H9 (cell line): Measurements from ENCODE around the gene TBC1D5. TPM values are rescaled to one million over a fixed set of nuclear protein-coding genes. Genes with fewer than 3 reads are reported as not detected.

Experiments
- DNase-seq: peaks from one replicate; pipeline ENCODE4 v3.0.0-alpha.2; 2017
- H2AFZ ChIP-seq: one replicate; pipeline ENCODE4 v1.6.1; 2013; ENCODE audit warnings: mild to moderate bottlenecking, low read length, control low read depth, moderate library complexity
- H2AK5ac ChIP-seq: 2 replicates; pipeline ENCODE4 v1.6.1; 2013; ENCODE audit warnings: low read length, control low read depth, mixed read lengths; ENCODE audit not compliant: insufficient read length
- H2BK120ac ChIP-seq: one replicate; pipeline ENCODE4 v1.6.1; 2013; ENCODE audit warnings: low read depth, mild to moderate bottlenecking, low read length, control low read depth, inconsistent platforms; ENCODE audit not compliant: poor library complexity, severe bottlenecking
- H2BK12ac ChIP-seq: 2 replicates; pipeline ENCODE4 v1.6.1; 2013; ENCODE audit warnings: low read length, control low read depth, mixed read lengths, low read depth; ENCODE audit not compliant: insufficient read length
- H2BK15ac ChIP-seq: 2 replicates; pipeline ENCODE4 v1.6.1; 2013; ENCODE audit warnings: low read depth, low read length, control low read depth
- H2BK20ac ChIP-seq: one replicate; pipeline ENCODE4 v1.6.1; 2013; ENCODE audit warnings: low read depth, mild to moderate bottlenecking, low read length, control low read depth, inconsistent platforms; ENCODE audit not compliant: poor library complexity, severe bottlenecking
- H2BK5ac ChIP-seq: 2 replicates; pipeline ENCODE4 v1.6.1; 2013; ENCODE audit warnings: low read length, control low read depth, mixed read lengths; ENCODE audit not compliant: insufficient read length
- H3K14ac ChIP-seq: 2 replicates; pipeline ENCODE4 v1.6.1; 2013; ENCODE audit warnings: low read length, control low read depth; ENCODE audit not compliant: insufficient read depth
- H3K18ac ChIP-seq: 2 replicates; pipeline ENCODE4 v1.6.1; 2013; ENCODE audit warnings: low read depth, mild to moderate bottlenecking, mixed read lengths, low read length, control low read depth; ENCODE audit not compliant: insufficient read length
- H3K23ac ChIP-seq: 2 replicates; pipeline ENCODE4 v1.6.1; 2013; ENCODE audit warnings: low read length, control low read depth, mixed read lengths, low read depth; ENCODE audit not compliant: insufficient read length
- H3K23me2 ChIP-seq: 2 replicates; pipeline ENCODE4 v1.6.1; 2013; ENCODE audit warnings: low read depth, mild to moderate bottlenecking, mixed read lengths, low read length, control low read depth; ENCODE audit not compliant: insufficient read length, poor library complexity, severe bottlenecking
- H3K27ac ChIP-seq: 2 replicates; pipeline ENCODE4 v1.5.1; 2013; ENCODE audit warnings: low read length, control low read depth, mixed read lengths, low read depth; ENCODE audit not compliant: insufficient read length
- H3K27me3 ChIP-seq: 2 replicates; pipeline ENCODE4 v1.6.1; 2013; ENCODE audit warnings: low read length, control low read depth, inconsistent platforms; ENCODE audit not compliant: insufficient read depth
- H3K4ac ChIP-seq: 2 replicates; pipeline ENCODE4 v1.6.1; 2013; ENCODE audit warnings: low read depth, mild to moderate bottlenecking, control low read depth, inconsistent platforms, low read length, moderate library complexity
- H3K4me1 ChIP-seq: 2 replicates; pipeline ENCODE4 v1.6.1; 2013; ENCODE audit warnings: low read length, control low read depth, inconsistent platforms; ENCODE audit not compliant: insufficient read depth
- H3K4me2 ChIP-seq: 2 replicates; pipeline ENCODE4 v1.6.1; 2013; ENCODE audit warnings: low read length, control low read depth, mixed read lengths; ENCODE audit not compliant: insufficient read length, insufficient read depth
- H3K56ac ChIP-seq: 2 replicates; pipeline ENCODE4 v1.6.1; 2013; ENCODE audit warnings: low read depth, mild to moderate bottlenecking, mixed read lengths, low read length, control low read depth; ENCODE audit not compliant: insufficient read length
- H3K79me1 ChIP-seq: 2 replicates; pipeline ENCODE4 v1.6.1; 2013; ENCODE audit warnings: low read depth, mild to moderate bottlenecking, moderate library complexity, low read length, control low read depth, inconsistent platforms; ENCODE audit not compliant: insufficient read depth, poor library complexity, severe bottlenecking
- H3K79me2 ChIP-seq: 2 replicates; pipeline ENCODE4 v1.6.1; 2013; ENCODE audit warnings: low read length, control low read depth, inconsistent platforms; ENCODE audit not compliant: insufficient read depth
- H3K9ac ChIP-seq: 2 replicates; pipeline ENCODE4 v1.6.1; 2013; ENCODE audit warnings: low read length, control low read depth, mixed read lengths; ENCODE audit not compliant: insufficient read length; ENCODE audit errors: extremely low read depth
- H3K9me3 ChIP-seq: one replicate; pipeline ENCODE4 v1.6.1; 2013; ENCODE audit warnings: low read depth, low read length, inconsistent platforms; ENCODE audit not compliant: control insufficient read depth
- H3T11ph ChIP-seq: one replicate; pipeline ENCODE4 v1.6.1; 2013; ENCODE audit warnings: mild to moderate bottlenecking, low read length, control low read depth, inconsistent platforms
- H4K20me1 ChIP-seq: one replicate; pipeline ENCODE4 v1.6.1; 2013; ENCODE audit not compliant: control insufficient read depth, insufficient read length, insufficient read depth
- H4K5ac ChIP-seq: 2 replicates; pipeline ENCODE4 v1.6.1; 2013; ENCODE audit warnings: low read depth, mild to moderate bottlenecking, mixed read lengths, low read length, control low read depth; ENCODE audit not compliant: insufficient read length
- H4K8ac ChIP-seq: replicated peaks from 2 replicates; pipeline ENCODE4 v1.6.1; 2013; ENCODE audit warnings: low read length, control low read depth, mixed read lengths, low read depth; ENCODE audit not compliant: insufficient read length
- H4K91ac ChIP-seq: 2 replicates; pipeline ENCODE4 v1.6.1; 2013; ENCODE audit warnings: low read depth, mild to moderate bottlenecking, moderate library complexity, mixed read lengths, low read length, control low read depth; ENCODE audit not compliant: insufficient read length
- H3K27ac Mint-ChIP-seq, 3 experiments: 2 replicates in 2 of 3; 3 replicates in 1 of 3; pipeline ENCODE4 v1.8.0; 2020 to 2021; ENCODE audit warnings: mixed read lengths in 3 of 3, mild to moderate bottlenecking in 1 of 3, moderate library complexity in 1 of 3
- H3K27me3 Mint-ChIP-seq: 2 replicates; pipeline ENCODE4 v1.8.0; 2021; ENCODE audit warnings: low read depth, mild to moderate bottlenecking, moderate library complexity, mixed read lengths
- H3K36me3 Mint-ChIP-seq, 3 experiments: 2 replicates in 2 of 3; 3 replicates in 1 of 3; pipeline ENCODE4 v1.8.0; 2020 to 2021; ENCODE audit warnings: low read depth in 3 of 3, mixed read lengths in 3 of 3; ENCODE audit not compliant: insufficient read depth in 1 of 3
- H3K4me1 Mint-ChIP-seq, 2 experiments: 2 replicates each; pipeline ENCODE4 v1.8.0; 2020; ENCODE audit warnings: mixed read lengths in 2 of 2
- H3K4me3 Mint-ChIP-seq, 2 experiments: 2 replicates in 1 of 2; 3 replicates in 1 of 2; pipeline ENCODE4 v1.8.0; 2020 to 2021; ENCODE audit warnings: mild to moderate bottlenecking in 2 of 2, mixed read lengths in 2 of 2, moderate library complexity in 1 of 2
- H3K9me3 Mint-ChIP-seq, 2 experiments: 2 replicates in 1 of 2; 3 replicates in 1 of 2; pipeline ENCODE4 v1.8.0; 2020; ENCODE audit warnings: mild to moderate bottlenecking in 2 of 2, mixed read lengths in 2 of 2, moderate library complexity in 1 of 2
- WGBS: extraction: QIAGEN DNeasy Blood & Tissue Kit; methylation state at CpG from one replicate; pipeline ENCODE4 v1.1.7; 2013; ENCODE audit warnings: missing lambda C conversion rate, low lambda C conversion rate, mixed read lengths; ENCODE audit not compliant: insufficient read length; ENCODE audit errors: extremely low coverage; 5-methylcytosine and 5-hydroxymethylcytosine counted together
- total RNA-seq: library from RNA; stranded (reverse); gene quantifications from 2 replicates; pipeline ENCODE4 v1.2.1, GENCODE V29; 2021
- TF ChIP-seq, protein P1 (sequence below): fragments of 200-600 bp; sonication (generic); conservative IDR thresholded peaks from 3 replicates; pipeline ENCODE4 v1.8.0; 2021; ENCODE audit warnings: antibody characterized with exemption, mild to moderate bottlenecking

The TBC1D5 gene
- total RNA-seq, 1 experiment from 2014 or later = 25.0 TPM

DNA sequence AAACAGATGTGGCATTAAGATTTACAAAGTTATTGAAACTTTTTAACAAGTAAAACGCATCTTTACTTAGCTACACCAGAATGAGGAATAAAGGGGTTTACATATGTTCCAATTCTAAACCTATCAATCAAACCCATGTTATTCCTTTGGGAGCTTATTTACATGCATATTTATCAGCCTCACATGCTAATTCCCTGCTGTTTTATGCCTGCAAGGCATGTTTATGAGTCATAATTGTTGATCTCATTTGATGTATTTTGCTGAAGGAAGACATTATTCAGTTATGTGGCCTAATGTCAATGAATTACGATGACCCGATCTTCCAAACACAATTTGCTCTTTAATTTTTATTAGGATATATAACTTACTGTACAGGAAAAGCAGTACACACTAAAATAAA lies 272.9 kb downstream of the TBC1D5 start:
- no peaks in the 10 kb centered on the region for H3K27me3 Mint-ChIP-seq
- no peaks in the 10 kb centered on the region for H3K79me2 ChIP-seq
- no peaks in the 10 kb centered on the region for H3K4me1 Mint-ChIP-seq
- no peak overlapping the region for H3K4me3 Mint-ChIP-seq
- H3K9ac ChIP-seq = no peak overlapping the region
- H2AFZ ChIP-seq = no peak overlapping the region
- H3K4me2 ChIP-seq = no peak overlapping the region
- no peak overlapping the region for H4K8ac ChIP-seq
- H3K4me1 ChIP-seq = no peaks in the 10 kb centered on the region
- H2BK20ac ChIP-seq = no peak overlapping the region
- H3K9me3 ChIP-seq = no peaks in the 10 kb centered on the region
- H3K36me3 Mint-ChIP-seq = no peaks in the 10 kb centered on the region
- no peak overlapping the region for H3K56ac ChIP-seq
- DNase-seq = no peak
- H3T11ph ChIP-seq = no peak overlapping the region
- no peak overlapping the region for H2BK12ac ChIP-seq
- no peak overlapping the region for H2AK5ac ChIP-seq
- no peak overlapping the region for H3K27ac Mint-ChIP-seq
- H3K9me3 Mint-ChIP-seq = no peaks in the 10 kb centered on the region
- H3K14ac ChIP-seq = no peak overlapping the region
- H3K18ac ChIP-seq = no peak overlapping the region
- no peaks in the 10 kb centered on the region for H4K20me1 ChIP-seq
- no peaks in the 10 kb centered on the region for H3K23me2 ChIP-seq
- H3K27me3 ChIP-seq = no peaks in the 10 kb centered on the region
- no peak overlapping the region for H2BK15ac ChIP-seq
- TF ChIP-seq, protein P1, sequence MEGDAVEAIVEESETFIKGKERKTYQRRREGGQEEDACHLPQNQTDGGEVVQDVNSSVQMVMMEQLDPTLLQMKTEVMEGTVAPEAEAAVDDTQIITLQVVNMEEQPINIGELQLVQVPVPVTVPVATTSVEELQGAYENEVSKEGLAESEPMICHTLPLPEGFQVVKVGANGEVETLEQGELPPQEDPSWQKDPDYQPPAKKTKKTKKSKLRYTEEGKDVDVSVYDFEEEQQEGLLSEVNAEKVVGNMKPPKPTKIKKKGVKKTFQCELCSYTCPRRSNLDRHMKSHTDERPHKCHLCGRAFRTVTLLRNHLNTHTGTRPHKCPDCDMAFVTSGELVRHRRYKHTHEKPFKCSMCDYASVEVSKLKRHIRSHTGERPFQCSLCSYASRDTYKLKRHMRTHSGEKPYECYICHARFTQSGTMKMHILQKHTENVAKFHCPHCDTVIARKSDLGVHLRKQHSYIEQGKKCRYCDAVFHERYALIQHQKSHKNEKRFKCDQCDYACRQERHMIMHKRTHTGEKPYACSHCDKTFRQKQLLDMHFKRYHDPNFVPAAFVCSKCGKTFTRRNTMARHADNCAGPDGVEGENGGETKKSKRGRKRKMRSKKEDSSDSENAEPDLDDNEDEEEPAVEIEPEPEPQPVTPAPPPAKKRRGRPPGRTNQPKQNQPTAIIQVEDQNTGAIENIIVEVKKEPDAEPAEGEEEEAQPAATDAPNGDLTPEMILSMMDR = no peak
- no peak overlapping the region for H2BK5ac ChIP-seq
- no peak overlapping the region for H4K5ac ChIP-seq
- H4K91ac ChIP-seq = no peak overlapping the region
- H3K79me1 ChIP-seq = no peaks in the 10 kb centered on the region
- whole genome bisulfite sequencing = no CpG with 5 or more reads among the region's 3 CpGs
- H2BK120ac ChIP-seq = no peak overlapping the region
- H3K27ac ChIP-seq = no peak overlapping the region
- H3K23ac ChIP-seq = no peak overlapping the region
- H3K4ac ChIP-seq = no peak overlapping the region
